H1 (cell line): ENCODE measurements around the gene IL21. TPM values are rescaled to one million over a fixed set of nuclear protein-coding genes. Genes with fewer than 3 reads are reported as not detected.
A peak's percentile ranks its signal among the peaks of the same experiment; 100 is the strongest.

Source experiments
- CTCF ChIA-PET: fragments of 300-600 bp; sonication (Branson Sonifier 250); formaldehyde crosslinking; loops from one replicate; lab custom pipeline; 2021; ENCODE audit not compliant: partially characterized antibody; lab: Charles Lee
- POLR2A ChIA-PET: fragments of 300-600 bp; sonication (Branson Sonifier 250); formaldehyde crosslinking; loops from one replicate; lab custom pipeline; 2021; ENCODE audit warnings: inconsistent platforms; ENCODE audit not compliant: partially characterized antibody; lab: Charles Lee
- DNase-seq, 2 experiments: peaks; one replicate each; pipeline versions ENCODE4 v3.0.0 to v3.0.0-alpha.2; 2010 to 2022; ENCODE audit warnings: low spot score in 2 of 2, low read depth in 1 of 2, mixed read lengths in 1 of 2
- FAIRE-seq: peaks from 2 replicates; lab custom pipeline; 2011; peaks lifted over from hg19 to GRCh38; lab: Jason Lieb, UNC
- H2AFZ ChIP-seq: 2 replicates; pipeline ENCODE4 v1.8.1; 2012; ENCODE audit warnings: low read length, inconsistent platforms
- H2AK5ac ChIP-seq: 2 replicates; pipeline ENCODE4 v1.6.1; 2013; ENCODE audit warnings: low read depth, low read length
- H2BK120ac ChIP-seq: replicated peaks from 2 replicates; pipeline ENCODE3; 2013; ENCODE audit warnings: low read depth, low read length, inconsistent platforms
- H2BK12ac ChIP-seq: 2 replicates; pipeline ENCODE4 v1.6.1; 2013; ENCODE audit warnings: low read depth, low read length
- H2BK15ac ChIP-seq: 2 replicates; pipeline ENCODE4 v1.6.1; 2013; ENCODE audit warnings: low read length
- H2BK20ac ChIP-seq: 2 replicates; pipeline ENCODE4 v1.6.1; 2013; ENCODE audit warnings: low read length
- H2BK5ac ChIP-seq: 2 replicates; pipeline ENCODE4 v1.6.1; 2013; ENCODE audit warnings: low read depth, low read length
- H3K14ac ChIP-seq: 2 replicates; pipeline ENCODE4 v1.6.1; 2013; ENCODE audit warnings: inconsistent platforms; ENCODE audit not compliant: insufficient read length
- H3K18ac ChIP-seq: 2 replicates; pipeline ENCODE4 v1.6.1; 2013; ENCODE audit warnings: low read length; ENCODE audit errors: extremely low read depth
- H3K23ac ChIP-seq: 2 replicates; pipeline ENCODE4 v1.6.1; 2013; ENCODE audit warnings: inconsistent platforms; ENCODE audit not compliant: insufficient read length
- H3K23me2 ChIP-seq: 2 replicates; pipeline ENCODE4 v1.6.1; 2013; ENCODE audit warnings: low read depth, low read length
- H3K27ac ChIP-seq: 2 replicates; pipeline ENCODE4 v1.6.1; 2011; ENCODE audit warnings: low read depth, low read length, inconsistent platforms
- H3K27me3 ChIP-seq, 4 experiments: replicated peaks in 1 of 4; 1 replicate in 1 of 4; 2 replicates in 3 of 4; pipeline versions ENCODE4 v1.6.1 to v1.8.1; 2011 to 2013; ENCODE audit warnings: low read length in 3 of 4, mild to moderate bottlenecking in 3 of 4, inconsistent platforms in 2 of 4, mixed read lengths in 2 of 4, moderate library complexity in 1 of 4; ENCODE audit not compliant: control insufficient read depth in 3 of 4, insufficient read depth in 3 of 4; ENCODE audit errors: extremely low read depth in 1 of 4
- H3K36me3 ChIP-seq, 4 experiments: 2 replicates each; pipeline versions ENCODE4 v1.6.1 to v1.8.1; 2011 to 2013; ENCODE audit warnings: mild to moderate bottlenecking in 4 of 4, low read length in 3 of 4, moderate library complexity in 2 of 4, control low read depth in 1 of 4, inconsistent platforms in 1 of 4; ENCODE audit not compliant: insufficient read depth in 4 of 4, control insufficient read depth in 2 of 4
- H3K4ac ChIP-seq: replicated peaks from 2 replicates; pipeline ENCODE3; 2013; ENCODE audit warnings: low read length, low read depth, mixed read lengths, inconsistent platforms; ENCODE audit not compliant: insufficient read length
- H3K4me1 ChIP-seq, 4 experiments: replicated peaks in 1 of 4; 1 replicate in 1 of 4; 2 replicates in 3 of 4; pipeline versions ENCODE4 v1.6.1 to v1.8.1; 2011 to 2013; ENCODE audit warnings: low read length in 3 of 4, inconsistent platforms in 2 of 4, mixed read lengths in 1 of 4; ENCODE audit not compliant: insufficient read depth in 4 of 4, control insufficient read depth in 3 of 4
- H3K4me2 ChIP-seq, 2 experiments: 2 replicates each; pipeline versions ENCODE4 v1.6.1 to v1.8.1; 2011 to 2013; ENCODE audit warnings: low read depth in 2 of 2, low read length in 2 of 2, control low read depth in 1 of 2, inconsistent platforms in 1 of 2, mild to moderate bottlenecking in 1 of 2; ENCODE audit not compliant: insufficient read depth in 1 of 2
- H3K4me3 ChIP-seq, 4 experiments: fragments of 200-600, 300-600 bp in 1 of 4; sonication (generic), shearing (Covaris generic), sonication (Bioruptor Twin) in 1 of 4; 2 replicates each; pipeline versions ENCODE4 v1.5.1 to v1.8.1; 2011 to 2016; ENCODE audit warnings: low read length in 4 of 4, low read depth in 3 of 4, control low read depth in 2 of 4, inconsistent platforms in 2 of 4, mild to moderate bottlenecking in 2 of 4, mixed read lengths in 1 of 4, moderate library complexity in 1 of 4; ENCODE audit not compliant: insufficient read depth in 2 of 4; ENCODE audit errors: extremely low read depth in 1 of 4
- H3K56ac ChIP-seq: replicated peaks from 2 replicates; pipeline ENCODE3; 2013; ENCODE audit warnings: low read depth, mild to moderate bottlenecking, mixed read lengths, low read length, inconsistent platforms; ENCODE audit not compliant: insufficient read length
- H3K79me1 ChIP-seq: 2 replicates; pipeline ENCODE4 v1.6.1; 2013; ENCODE audit warnings: low read depth, low read length, control low read depth
- H3K79me2 ChIP-seq, 2 experiments: 2 replicates each; pipeline versions ENCODE4 v1.6.1 to v1.8.1; 2012 to 2013; ENCODE audit warnings: low read length in 2 of 2, mild to moderate bottlenecking in 2 of 2, inconsistent platforms in 1 of 2; ENCODE audit not compliant: insufficient read depth in 2 of 2, control insufficient read depth in 1 of 2
- H3K9ac ChIP-seq, 4 experiments: replicated peaks in 1 of 4; 1 replicate in 1 of 4; 2 replicates in 3 of 4; pipeline versions ENCODE4 v1.6.1 to v1.8.1; 2011 to 2013; ENCODE audit warnings: low read depth in 3 of 4, low read length in 3 of 4, control low read depth in 2 of 4, mild to moderate bottlenecking in 2 of 4, moderate library complexity in 2 of 4, inconsistent platforms in 1 of 4; ENCODE audit errors: extremely low read depth in 1 of 4
- H3K9me3 ChIP-seq, 2 experiments: 2 replicates each; pipeline versions ENCODE4 v1.6.1 to v1.8.1; 2012 to 2013; ENCODE audit warnings: mild to moderate bottlenecking in 2 of 2, moderate library complexity in 2 of 2, control low read depth in 1 of 2, inconsistent platforms in 1 of 2, low read depth in 1 of 2, low read length in 1 of 2, mixed read lengths in 1 of 2; ENCODE audit not compliant: insufficient read depth in 2 of 2
- H4K20me1 ChIP-seq, 2 experiments: replicated peaks in 1 of 2; 2 replicates each; pipeline versions ENCODE3 to v1.8.1; 2011 to 2013; ENCODE audit warnings: inconsistent platforms in 2 of 2, low read length in 2 of 2, mild to moderate bottlenecking in 1 of 2; ENCODE audit not compliant: insufficient read depth in 2 of 2, control insufficient read depth in 1 of 2
- H4K5ac ChIP-seq: 2 replicates; pipeline ENCODE4 v1.6.1; 2013; ENCODE audit warnings: low read length, low read depth, mixed read lengths, inconsistent platforms; ENCODE audit not compliant: insufficient read length
- H4K8ac ChIP-seq: 2 replicates; pipeline ENCODE4 v1.8.0; 2013; ENCODE audit warnings: mild to moderate bottlenecking, moderate library complexity, low read length, inconsistent platforms; ENCODE audit not compliant: insufficient read depth; ENCODE audit errors: extremely low read depth
- H4K91ac ChIP-seq: replicated peaks from 2 replicates; pipeline ENCODE3; 2013; ENCODE audit warnings: low read length, mixed read lengths, inconsistent platforms; ENCODE audit not compliant: insufficient read length
- BACH1 ChIP-seq: IDR thresholded peaks from 2 replicates; pipeline ENCODE4 v1.6.1; 2012; ENCODE audit warnings: low read length, improper control_type of control experiment
- BCL11A ChIP-seq, 2 experiments: IDR thresholded peaks; one replicate each; pipeline ENCODE4 v1.6.1; 2011; ENCODE audit warnings: low read depth in 2 of 2, low read length in 2 of 2, mild to moderate bottlenecking in 2 of 2
- CHD1 ChIP-seq: IDR thresholded peaks from 2 replicates; pipeline ENCODE4 v1.6.1; 2012; ENCODE audit warnings: low read depth, low read length, improper control_type of control experiment
- EZH2 ChIP-seq: fragments of 200-600 bp; sonication (generic); IDR thresholded peaks from 2 replicates; pipeline ENCODE4 v1.7.1; 2012; ENCODE audit warnings: low read depth, mild to moderate bottlenecking, moderate library complexity, low read length, inconsistent platforms; ENCODE audit not compliant: severe bottlenecking
- GABPA ChIP-seq: IDR thresholded peaks from 2 replicates; pipeline ENCODE4 v1.6.1; 2011; ENCODE audit warnings: mild to moderate bottlenecking, low read length, moderate library complexity, borderline replicate concordance; ENCODE audit not compliant: insufficient read depth
- POLR2A ChIP-seq, 2 experiments: IDR thresholded peaks; 1 replicate in 1 of 2; 2 replicates in 1 of 2; pipeline ENCODE4 v1.6.1; 2011; ENCODE audit warnings: low read depth in 2 of 2, low read length in 2 of 2, mild to moderate bottlenecking in 2 of 2; ENCODE audit errors: control extremely low read depth in 1 of 2
- SAP30 ChIP-seq: fragments of 300-600 bp; sonication (generic); IDR thresholded peaks from 2 replicates; pipeline ENCODE4 v1.7.1; 2012; ENCODE audit warnings: low read length, moderate library complexity, mild to moderate bottlenecking, inconsistent platforms; ENCODE audit not compliant: insufficient read depth, insufficient replicate concordance
- SIN3A ChIP-seq, 2 experiments: IDR thresholded peaks in 1 of 2; conservative IDR thresholded peaks in 1 of 2; 2 replicates each; pipeline ENCODE4 v1.6.1; 2011 to 2012; ENCODE audit warnings: low read length in 2 of 2, improper control_type of control experiment in 1 of 2, low read depth in 1 of 2, mild to moderate bottlenecking in 1 of 2
- SIRT6 ChIP-seq: IDR thresholded peaks from one replicate; pipeline ENCODE4 v1.7.1; 2012; ENCODE audit warnings: low read length, inconsistent platforms
- SP2 ChIP-seq: IDR thresholded peaks from 2 replicates; pipeline ENCODE4 v1.6.1; 2012; ENCODE audit warnings: mild to moderate bottlenecking, low read length, inconsistent platforms
- SRF ChIP-seq: IDR thresholded peaks from 2 replicates; pipeline ENCODE4 v1.6.1; 2011; ENCODE audit warnings: mild to moderate bottlenecking, low read depth, low read length, moderate library complexity
- WGBS, 2 experiments: shearing (Covaris generic) in 1 of 2; methylation state at CpG; one replicate each; pipeline versions ENCODE4 v1.1.6 to v1.1.7; 2013 to 2015; ENCODE audit warnings: low lambda C conversion rate in 2 of 2, mixed read lengths in 2 of 2, inconsistent platforms in 1 of 2, low coverage in 1 of 2, missing lambda C conversion rate in 1 of 2; ENCODE audit not compliant: insufficient replicate concordance in 2 of 2, insufficient coverage in 1 of 2, insufficient read length in 1 of 2; ENCODE audit errors: extremely low coverage in 1 of 2, missing lambda C conversion rate in 1 of 2; 5-methylcytosine and 5-hydroxymethylcytosine counted together
- polyA plus RNA-seq, 7 experiments: library from polyadenylated mRNA; depleted of rRNA in 3 of 7; stranded (reverse) in 5 of 7; unstranded in 2 of 7; fragments of >200 nt in 5 of 7; fragments of 200-250 nt in 2 of 7; gene quantifications; 1 replicate in 5 of 7; 2 replicates in 1 of 7; 4 replicates in 1 of 7; pipeline versions ENCODE4 v1.2.1 to v1.2.3, GENCODE V29; 2011 to 2013; ENCODE audit warnings: missing spikeins in 2 of 7, mixed read lengths in 2 of 7
- total RNA-seq: library from RNA; stranded (reverse); fragmentation: NEBNext Ultra II Directional; extraction: Animal tissue kit (Norgen Biotek cat#: 25700); gene quantifications from 2 replicates; pipeline ENCODE4 v1.2.1, GENCODE V29; 2021

IL21 gene
- total and polyA plus RNA-seq, 2 of the 8 experiments (the other 6 are each of a cell fraction or from before 2014, with no cell fraction given), result not detected

GRCh38 chr4:122661176-122662160, 40.6 kb upstream of the IL21 start:
- no peak overlapping the region for H3K18ac ChIP-seq
- no peaks in the 10 kb centered on the region for H3K23me2 ChIP-seq
- H2AK5ac ChIP-seq, result no peak overlapping the region
- H3K4me3 ChIP-seq, result no peak overlapping the region
- DNase-seq (no peak), FAIRE-seq (no peak)
- no peak overlapping the region for H2BK20ac ChIP-seq
- ChIA-PET POLR2A (interaction anchor here (0.9 kb wide), 1 partner anchor 41 kb away, joined by 3 read pairs; no protein-coding TSS in a partner anchor), CTCF (interaction anchor here (1.0 to 2.4 kb wide), 3 partner anchors 10 to 56 kb away, joined by 4 to 7 read pairs (median 5); no protein-coding TSS in a partner anchor)
- H3K4me1 ChIP-seq, result no peaks in the 10 kb centered on the region
- WGBS, 2 experiments, result 94% methylated on average over 4 of the region's 4 CpGs; no CpG with 5 or more reads in 1 of the 2 experiments
- H2BK15ac ChIP-seq, result no peak overlapping the region
- no peaks in the 10 kb centered on the region for H4K20me1 ChIP-seq
- H2BK120ac ChIP-seq, result no peak overlapping the region
- no peak overlapping the region for H2BK12ac ChIP-seq
- no peaks in the 10 kb centered on the region for H3K27me3 ChIP-seq
- H3K79me1 ChIP-seq, result no peaks in the 10 kb centered on the region
- H3K4me2 ChIP-seq, result no peak overlapping the region
- H4K5ac ChIP-seq, result no peak overlapping the region
- H3K14ac ChIP-seq, result no peak overlapping the region
- no peaks in the 10 kb centered on the region for H3K9me3 ChIP-seq
- no peak overlapping the region for H2BK5ac ChIP-seq
- no peak overlapping the region for H3K9ac ChIP-seq
- H3K23ac ChIP-seq, result no peak overlapping the region
- H4K91ac ChIP-seq, result no peak overlapping the region
- no peak overlapping the region for H4K8ac ChIP-seq
- H3K27ac ChIP-seq, result no peak overlapping the region
- H3K79me2 ChIP-seq, result no peaks in the 10 kb centered on the region
- H2AFZ ChIP-seq, result peak overlapping the region; percentile 10; the same call in 1 of the 2 replicates
- no peaks in the 10 kb centered on the region for H3K36me3 ChIP-seq
- H3K4ac ChIP-seq, result no peak overlapping the region
- H3K56ac ChIP-seq, result no peak overlapping the region
- no peak for TF ChIP-seq SIN3A (conservative IDR thresholded peaks at IDR 0.05 in 1 of 2, IDR thresholded peaks at IDR 0.05 in 1 of 2; ENCODE audit: low read depth in 1 of 2, low read length in 2 of 2)
- TF ChIP-seq GABPA, result no peak
- no peak for TF ChIP-seq SRF
- TF ChIP-seq BCL11A (IDR thresholded peaks at IDR 0.05; ENCODE audit: low read depth in 2 of 2, low read length in 2 of 2), result no peak
- TF ChIP-seq POLR2A (IDR thresholded peaks at IDR 0.05; ENCODE audit: control extremely low read depth in 1 of 2, low read depth in 2 of 2, low read length in 2 of 2), result no peak
- TF ChIP-seq SAP30, result no peak
- no peak for TF ChIP-seq SIRT6
- TF ChIP-seq SP2, result no peak
- TF ChIP-seq EZH2, result no peak
- TF ChIP-seq BACH1, result no peak
- no peak for TF ChIP-seq CHD1
